ENCODE data around the gene SERGEF.
A peak's percentile ranks its signal among the peaks of the same experiment; 100 is the strongest.

The SERGEF gene

GRCh38 chr11:17778352-17778751, 234.5 kb downstream of the SERGEF start:
- H3K27me3 ChIP-seq, result no peaks in the 10 kb centered on the region
- no peaks in the 10 kb centered on the region for H3K36me3 ChIP-seq

GRCh38 chr11:17777738-17778091, 235.1 kb downstream of the SERGEF start:
- TF ChIP-seq Cebpa-rat (IDR thresholded peaks at IDR 0.05), result no peak
- no peak overlapping the region for H3K27ac ChIP-seq
- H3K4me2 ChIP-seq, result no peak overlapping the region
- H4K20me1 ChIP-seq, result no peaks in the 10 kb centered on the region
- no peaks in the 10 kb centered on the region for H3K9me3 ChIP-seq
- H3K4me1 ChIP-seq, result peaks cover 28% of the 10 kb centered on the region
- no peak overlapping the region for H3K4me3 ChIP-seq
- no peak overlapping the region for H3K9ac ChIP-seq
- H3K27me3 ChIP-seq, result no peaks in the 10 kb centered on the region
- no peaks in the 10 kb centered on the region for H3K36me3 ChIP-seq

More at GRCh38 chr11:17778352-17778751, 234.5 kb downstream of the SERGEF start:
- no peak overlapping the region for H3K4me2 ChIP-seq
- TF ChIP-seq Cebpa-rat (IDR thresholded peaks at IDR 0.05), result no peak
- H4K20me1 ChIP-seq, result no peaks in the 10 kb centered on the region
- peaks cover 33% of the 10 kb centered on the region for H3K4me1 ChIP-seq
- no peak overlapping the region for H3K9ac ChIP-seq
- no peak overlapping the region for H3K4me3 ChIP-seq
- H3K27ac ChIP-seq, result no peak overlapping the region
- H3K9me3 ChIP-seq, result no peaks in the 10 kb centered on the region

GRCh38 chr11:17777086-17777737, 235.6 kb downstream of the SERGEF start:
- Histone ChIP-seq H3K4me3 (no peak overlapping the region), H3K27me3 (no peaks in the 10 kb centered on the region), H3K36me3 (no peaks in the 10 kb centered on the region), H4K20me1 (no peaks in the 10 kb centered on the region), H3K9ac (no peak overlapping the region), H3K4me1 (peaks cover 23% of the 10 kb centered on the region), H3K27ac (peak overlapping the region; percentile 58; the same call in 1 of the 2 replicates), H3K4me2 (peak overlapping the region; percentile 64), H3K9me3 (no peaks in the 10 kb centered on the region)
- no peak for TF ChIP-seq Cebpa-rat (IDR thresholded peaks at IDR 0.05)

GRCh38 chr11:17776212-17776875, 236.5 kb downstream of the SERGEF start:
- H3K36me3 ChIP-seq, result no peaks in the 10 kb centered on the region

GRCh38 chr11:17775507-17776211, 237.2 kb downstream of the SERGEF start:
- Histone ChIP-seq H4K20me1 (no peaks in the 10 kb centered on the region), H3K9me3 (no peaks in the 10 kb centered on the region), H3K4me3 (no peak overlapping the region), H3K27ac (peak overlapping the region; percentile 58; the same call in 1 of the 2 replicates), H3K36me3 (no peaks in the 10 kb centered on the region), H3K9ac (no peak overlapping the region), H3K27me3 (no peaks in the 10 kb centered on the region), H3K4me2 (peak overlapping the region; percentile 64), H3K4me1 (peaks cover 23% of the 10 kb centered on the region)
- TF ChIP-seq Cebpa-rat (IDR thresholded peaks at IDR 0.05), result no peak

More at GRCh38 chr11:17776212-17776875, 236.5 kb downstream of the SERGEF start:
- H3K4me3 ChIP-seq, result no peak overlapping the region
- TF ChIP-seq Cebpa-rat (IDR thresholded peaks at IDR 0.05), result no peak
- peaks cover 23% of the 10 kb centered on the region for H3K4me1 ChIP-seq
- H3K27me3 ChIP-seq, result no peaks in the 10 kb centered on the region
- no peaks in the 10 kb centered on the region for H4K20me1 ChIP-seq
- H3K4me2 ChIP-seq, result peak overlapping the region; percentile 64
- H3K9me3 ChIP-seq, result no peaks in the 10 kb centered on the region
- H3K9ac ChIP-seq, result no peak overlapping the region
- H3K27ac ChIP-seq, result peak overlapping the region; percentile 58; the same call in 1 of the 2 replicates

- no peak overlapping the region for H3K27ac ChIP-seq
- no peak overlapping the region for H3K4me2 ChIP-seq
- no peak overlapping the region for H3K9ac ChIP-seq
- no peak overlapping the region for H3K4me3 ChIP-seq
- no peaks in the 10 kb centered on the region for H3K36me3 ChIP-seq
- no peak for TF ChIP-seq Cebpa-rat (IDR thresholded peaks at IDR 0.05)
- no peaks in the 10 kb centered on the region for H4K20me1 ChIP-seq
- H3K27me3 ChIP-seq, result no peaks in the 10 kb centered on the region
- H3K9me3 ChIP-seq, result no peaks in the 10 kb centered on the region
- peaks cover 26% of the 10 kb centered on the region for H3K4me1 ChIP-seq
Measured at GRCh38 chr11:17775035-17775348, 237.9 kb downstream of the SERGEF start.

- Histone ChIP-seq H4K20me1 (no peaks in the 10 kb centered on the region), H3K4me3 (no peak overlapping the region), H3K36me3 (no peaks in the 10 kb centered on the region), H3K9me3 (no peaks in the 10 kb centered on the region), H3K27ac (no peak overlapping the region), H3K27me3 (no peaks in the 10 kb centered on the region), H3K4me2 (no peak overlapping the region), H3K9ac (no peak overlapping the region), H3K4me1 (peaks cover 32% of the 10 kb centered on the region)
- no peak for TF ChIP-seq Cebpa-rat (IDR thresholded peaks at IDR 0.05)
Measured at GRCh38 chr11:17774232-17775034, 238.4 kb downstream of the SERGEF start.

- Histone ChIP-seq H3K9ac (no peak overlapping the region), H3K9me3 (no peaks in the 10 kb centered on the region)
Measured at GRCh38 chr11:17773674-17774073, 239.2 kb downstream of the SERGEF start.

GRCh38 chr11:17772704-17773600, 239.9 kb downstream of the SERGEF start:
- Histone ChIP-seq H3K4me1 (peaks cover 43% of the 10 kb centered on the region), H3K4me2 (no peak overlapping the region), H3K27me3 (no peaks in the 10 kb centered on the region), H3K9me3 (no peaks in the 10 kb centered on the region), H4K20me1 (no peaks in the 10 kb centered on the region), H3K36me3 (no peaks in the 10 kb centered on the region), H3K27ac (no peak overlapping the region), H3K4me3 (no peak overlapping the region), H3K9ac (no peak overlapping the region)
- TF ChIP-seq Cebpa-rat (IDR thresholded peaks at IDR 0.05), result no peak

More at GRCh38 chr11:17773674-17774073, 239.2 kb downstream of the SERGEF start:
- no peaks in the 10 kb centered on the region for H3K27me3 ChIP-seq
- H4K20me1 ChIP-seq, result no peaks in the 10 kb centered on the region
- no peak overlapping the region for H3K27ac ChIP-seq
- TF ChIP-seq Cebpa-rat (IDR thresholded peaks at IDR 0.05), result no peak
- H3K4me1 ChIP-seq, result peaks cover 36% of the 10 kb centered on the region
- H3K36me3 ChIP-seq, result no peaks in the 10 kb centered on the region
- H3K4me3 ChIP-seq, result no peak overlapping the region
- H3K4me2 ChIP-seq, result no peak overlapping the region

Measured in BLaER1 (cell line).